Thoracic aorta (tissue), 2 donors: ENCODE results near the gene STUB1. TPM values are rescaled to one million over a fixed set of nuclear protein-coding genes. Genes with fewer than 3 reads are reported as not detected.

Experiments
- ATAC-seq: fragments of 150-250 bp; one replicate; pipeline ENCODE4 v1.8.0; 2017; ENCODE audit warnings: low read depth; ENCODE audit not compliant: insufficient number of reproducible peaks, low FRiP score
- DNase-seq: peaks from one replicate; pipeline ENCODE4 v3.0.0-alpha.2; 2020; ENCODE audit warnings: low spot score
- H3K27ac ChIP-seq, 2 donors: fragments of 200-600 bp; sonication (generic); 1 replicate in 1 of 2; 2 replicates in 1 of 2; pipeline ENCODE4 v1.5.1; 2016; ENCODE audit warnings: mild to moderate bottlenecking in 2 of 2, moderate library complexity in 2 of 2
- H3K27me3 ChIP-seq: fragments of 200-600 bp; sonication (generic); replicated peaks from 2 replicates; pipeline ENCODE4 v1.6.0; 2016; ENCODE audit warnings: mild to moderate bottlenecking; ENCODE audit not compliant: insufficient read depth
- H3K36me3 ChIP-seq: fragments of 200-600 bp; sonication (generic); one replicate; pipeline ENCODE4 v1.5.1; 2016
- H3K4me1 ChIP-seq, 2 donors: fragments of 200-600 bp; sonication (generic); 1 replicate in 1 of 2; 2 replicates in 1 of 2; pipeline versions ENCODE4 v1.5.1 to v1.6.0; 2016; ENCODE audit warnings: low read depth in 2 of 2, mild to moderate bottlenecking in 1 of 2; ENCODE audit not compliant: control insufficient read depth in 1 of 2
- H3K4me3 ChIP-seq: fragments of 200-600 bp; sonication (generic); 2 replicates; pipeline ENCODE4 v1.5.1; 2016; ENCODE audit warnings: mild to moderate bottlenecking
- H3K9me3 ChIP-seq: fragments of 200-600 bp; sonication (generic); 2 replicates; pipeline ENCODE4 v1.5.1; 2016
- total RNA-seq, 2 donors: library from RNA; depleted of rRNA; stranded (reverse); fragments of >200 nt; gene quantifications; one replicate each; pipeline versions ENCODE4 v1.1.0 to v1.2.3, GENCODE V29; 2016
- TF ChIP-seq, protein P1 (sequence below): fragments of 200-600 bp; sonication (generic); IDR thresholded peaks from one replicate; pipeline ENCODE4 v1.5.1; 2019; ENCODE audit warnings: antibody characterized with exemption

STUB1 gene
- total RNA-seq, 2 donors from 2014 or later = 103 to 145 TPM

- no peaks in the 10 kb centered on the region for H3K27me3 ChIP-seq
- no peak overlapping the region for H3K4me3 ChIP-seq
- no peak for ATAC-seq
- H3K27ac ChIP-seq = no peak overlapping the region
- TF ChIP-seq, protein P1, sequence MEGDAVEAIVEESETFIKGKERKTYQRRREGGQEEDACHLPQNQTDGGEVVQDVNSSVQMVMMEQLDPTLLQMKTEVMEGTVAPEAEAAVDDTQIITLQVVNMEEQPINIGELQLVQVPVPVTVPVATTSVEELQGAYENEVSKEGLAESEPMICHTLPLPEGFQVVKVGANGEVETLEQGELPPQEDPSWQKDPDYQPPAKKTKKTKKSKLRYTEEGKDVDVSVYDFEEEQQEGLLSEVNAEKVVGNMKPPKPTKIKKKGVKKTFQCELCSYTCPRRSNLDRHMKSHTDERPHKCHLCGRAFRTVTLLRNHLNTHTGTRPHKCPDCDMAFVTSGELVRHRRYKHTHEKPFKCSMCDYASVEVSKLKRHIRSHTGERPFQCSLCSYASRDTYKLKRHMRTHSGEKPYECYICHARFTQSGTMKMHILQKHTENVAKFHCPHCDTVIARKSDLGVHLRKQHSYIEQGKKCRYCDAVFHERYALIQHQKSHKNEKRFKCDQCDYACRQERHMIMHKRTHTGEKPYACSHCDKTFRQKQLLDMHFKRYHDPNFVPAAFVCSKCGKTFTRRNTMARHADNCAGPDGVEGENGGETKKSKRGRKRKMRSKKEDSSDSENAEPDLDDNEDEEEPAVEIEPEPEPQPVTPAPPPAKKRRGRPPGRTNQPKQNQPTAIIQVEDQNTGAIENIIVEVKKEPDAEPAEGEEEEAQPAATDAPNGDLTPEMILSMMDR = no peak
- H3K36me3 ChIP-seq = peaks cover 18% of the 10 kb centered on the region
- peaks cover 22 to 42% of the 10 kb centered on the region in 2 donors for H3K4me1 ChIP-seq
- H3K9me3 ChIP-seq = no peaks in the 10 kb centered on the region
- no peak for DNase-seq
Observed at GRCh38 chr16:677316-678190, 2.7 kb upstream of the STUB1 start.

DNA sequence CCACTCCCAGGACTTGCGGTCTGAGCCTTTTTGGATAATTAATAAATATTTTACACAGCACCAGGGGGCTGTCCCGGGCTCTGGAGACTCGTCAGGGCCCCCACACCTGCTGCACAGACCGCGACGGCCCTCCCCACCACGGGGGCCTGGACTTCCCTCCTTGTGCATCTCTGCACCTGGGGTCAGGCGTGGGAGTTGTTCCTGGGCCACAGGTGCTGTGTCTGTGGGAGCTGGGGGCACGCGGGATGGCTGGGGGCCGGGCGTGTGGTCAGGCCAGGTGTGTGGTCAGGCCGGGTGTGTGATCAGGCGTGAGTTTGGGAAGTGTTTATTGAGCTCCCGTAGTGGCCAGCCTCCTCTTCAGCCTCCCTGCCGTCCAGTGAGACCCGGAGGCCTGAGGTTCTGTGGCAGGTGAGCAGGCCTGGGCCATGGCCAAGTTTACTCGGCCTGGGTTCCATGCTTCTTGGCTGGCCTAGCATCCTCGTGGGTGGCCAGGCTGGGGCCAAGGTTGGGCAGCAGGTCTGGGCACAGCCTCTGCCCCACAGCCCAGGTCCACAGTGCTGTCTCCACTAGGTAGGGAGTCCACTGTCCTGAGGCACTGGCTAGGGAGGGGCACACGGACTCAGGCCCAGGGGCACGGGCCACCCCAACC, 1.9 kb upstream of the STUB1 start:
- peaks cover 24 to 50% of the 10 kb centered on the region in 2 donors for H3K4me1 ChIP-seq
- ATAC-seq (no peak), DNase-seq (no peak)
- H3K36me3 ChIP-seq = peaks cover 19% of the 10 kb centered on the region
- H3K9me3 ChIP-seq = no peaks in the 10 kb centered on the region
- TF ChIP-seq, protein P1 = no peak
- H3K27me3 ChIP-seq = no peaks in the 10 kb centered on the region
- no peak overlapping the region for H3K4me3 ChIP-seq
- H3K27ac ChIP-seq = no peak overlapping the region

- Histone ChIP-seq H3K4me3 (peak overlapping the region; percentile 83), H3K4me1 (peaks cover 28 to 55% of the 10 kb centered on the region in 2 donors), H3K27ac (peak overlapping the region; percentile 49 to 76), H3K9me3 (no peaks in the 10 kb centered on the region), H3K27me3 (no peaks in the 10 kb centered on the region), H3K36me3 (peaks cover 19% of the 10 kb centered on the region)
- TF ChIP-seq, protein P1 = no peak
- peak; percentile 3 for ATAC-seq
- DNase-seq = no peak
Observed at GRCh38 chr16:678858-679813, 1.1 kb upstream of the STUB1 start.

- peak overlapping the region; percentile 83 for H3K4me3 ChIP-seq
- H3K4me1 ChIP-seq = peaks cover 33 to 56% of the 10 kb centered on the region in 2 donors
- DNase-seq (no peak), ATAC-seq (no peak)
- peaks cover 19% of the 10 kb centered on the region for H3K36me3 ChIP-seq
- TF ChIP-seq, protein P1 = no peak
- no peaks in the 10 kb centered on the region for H3K27me3 ChIP-seq
- no peaks in the 10 kb centered on the region for H3K9me3 ChIP-seq
- peak overlapping the region; percentile 82 to 95 for H3K27ac ChIP-seq
Observed at GRCh38 chr16:680625-680945, 375 bp downstream of the STUB1 start.
